Neural crest cell (in vitro differentiated cells): ENCODE results near the gene USP37. TPM values are rescaled to one million over a fixed set of nuclear protein-coding genes. Genes with fewer than 3 reads are reported as not detected.

Source experiments
- DNase-seq: peaks from one replicate; pipeline ENCODE4 v3.0.0; 2021; ENCODE audit warnings: low read depth, mixed read lengths, low spot score
- H3K27ac Mint-ChIP-seq: one replicate; pipeline ENCODE4 v1.8.0; 2021; ENCODE audit warnings: mild to moderate bottlenecking, mixed read lengths; ENCODE audit not compliant: unreplicated experiment
- H3K27me3 Mint-ChIP-seq: 2 replicates; pipeline ENCODE4 v1.8.0; 2021; ENCODE audit warnings: low read depth, mild to moderate bottlenecking, mixed read lengths
- H3K36me3 Mint-ChIP-seq: 2 replicates; pipeline ENCODE4 v1.8.0; 2021; ENCODE audit warnings: low read depth, mild to moderate bottlenecking, mixed read lengths
- H3K4me1 Mint-ChIP-seq: 2 replicates; pipeline ENCODE4 v1.8.0; 2021; ENCODE audit warnings: mixed read lengths
- H3K4me3 Mint-ChIP-seq: one replicate; pipeline ENCODE4 v1.8.0; 2021; ENCODE audit warnings: mild to moderate bottlenecking, mixed read lengths
- H3K9me3 Mint-ChIP-seq: 2 replicates; pipeline ENCODE4 v1.8.0; 2021; ENCODE audit warnings: mixed read lengths
- total RNA-seq: library from RNA; stranded (reverse); gene quantifications from 2 replicates; pipeline ENCODE4 v1.2.1, GENCODE V29; 2021
- TF ChIP-seq, protein P1 (sequence below): fragments of 200-600 bp; sonication (generic); conservative IDR thresholded peaks from 2 replicates; pipeline ENCODE4 v1.5.0; 2021; ENCODE audit warnings: antibody characterized with exemption, mild to moderate bottlenecking

The USP37 gene
- total RNA-seq, 1 donor from 2014 or later = 29.1 TPM

DNA sequence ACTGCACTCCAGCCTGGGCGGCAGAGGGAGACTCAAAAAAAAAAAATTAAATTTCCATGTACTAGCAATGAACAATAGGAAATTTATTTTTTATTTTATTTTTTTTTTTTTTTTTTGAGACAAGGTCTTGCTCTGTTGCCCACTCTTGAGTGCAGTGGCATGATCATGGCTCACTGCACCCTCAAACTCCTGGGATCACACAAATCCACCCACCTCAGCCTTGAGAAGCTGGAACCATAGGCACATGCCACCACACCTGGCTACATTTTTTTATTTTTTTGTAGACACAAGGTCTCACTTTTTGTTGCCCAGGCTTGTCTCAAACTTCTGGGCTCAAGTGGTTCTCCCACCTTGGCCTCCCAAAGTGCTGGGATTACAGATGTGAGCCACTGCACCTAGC, 17.4 kb upstream of the USP37 start:
- TF ChIP-seq, protein P1, sequence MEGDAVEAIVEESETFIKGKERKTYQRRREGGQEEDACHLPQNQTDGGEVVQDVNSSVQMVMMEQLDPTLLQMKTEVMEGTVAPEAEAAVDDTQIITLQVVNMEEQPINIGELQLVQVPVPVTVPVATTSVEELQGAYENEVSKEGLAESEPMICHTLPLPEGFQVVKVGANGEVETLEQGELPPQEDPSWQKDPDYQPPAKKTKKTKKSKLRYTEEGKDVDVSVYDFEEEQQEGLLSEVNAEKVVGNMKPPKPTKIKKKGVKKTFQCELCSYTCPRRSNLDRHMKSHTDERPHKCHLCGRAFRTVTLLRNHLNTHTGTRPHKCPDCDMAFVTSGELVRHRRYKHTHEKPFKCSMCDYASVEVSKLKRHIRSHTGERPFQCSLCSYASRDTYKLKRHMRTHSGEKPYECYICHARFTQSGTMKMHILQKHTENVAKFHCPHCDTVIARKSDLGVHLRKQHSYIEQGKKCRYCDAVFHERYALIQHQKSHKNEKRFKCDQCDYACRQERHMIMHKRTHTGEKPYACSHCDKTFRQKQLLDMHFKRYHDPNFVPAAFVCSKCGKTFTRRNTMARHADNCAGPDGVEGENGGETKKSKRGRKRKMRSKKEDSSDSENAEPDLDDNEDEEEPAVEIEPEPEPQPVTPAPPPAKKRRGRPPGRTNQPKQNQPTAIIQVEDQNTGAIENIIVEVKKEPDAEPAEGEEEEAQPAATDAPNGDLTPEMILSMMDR = no peak
- peaks cover 21% of the 10 kb centered on the region for H3K36me3 Mint-ChIP-seq

DNA sequence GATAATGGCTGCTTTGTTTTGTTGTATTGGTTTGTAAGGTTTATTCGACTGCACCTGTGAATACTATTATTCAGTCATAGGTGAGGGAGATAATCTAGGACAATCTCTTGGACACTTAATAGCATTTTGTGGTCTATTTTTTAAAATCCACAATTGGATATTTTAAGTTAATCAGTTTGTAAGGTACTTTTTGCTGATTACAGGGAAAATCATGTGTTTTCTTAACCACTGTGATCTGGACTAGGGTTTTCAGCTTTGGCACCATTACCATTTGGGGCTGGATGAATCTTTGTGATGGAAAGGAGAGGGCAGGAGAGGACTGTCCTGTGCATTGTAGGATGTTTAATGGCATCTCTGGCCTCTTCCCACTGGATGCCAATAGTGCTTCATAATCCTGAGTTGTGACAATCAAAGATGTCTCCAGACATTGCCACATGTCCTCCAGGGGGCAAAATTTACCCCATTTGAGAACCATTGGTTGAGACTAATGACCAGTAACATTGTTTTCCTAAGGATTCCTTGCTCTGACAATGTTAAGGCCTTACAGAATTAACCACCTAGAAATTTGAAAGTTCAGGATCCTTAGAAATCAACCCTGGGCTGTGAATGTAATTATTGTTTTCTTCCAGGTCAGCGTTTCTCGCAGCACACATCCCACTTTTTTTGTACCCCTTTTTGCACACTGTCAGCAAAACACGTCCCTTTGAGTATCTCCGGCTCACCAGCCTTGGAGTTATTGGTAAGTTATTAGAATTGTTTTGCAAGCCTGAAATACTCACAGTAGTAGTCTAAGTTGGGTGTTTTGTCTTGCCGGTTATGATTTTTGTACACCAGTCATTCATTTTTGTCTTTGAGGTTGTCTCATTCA, 16.1 kb upstream of the USP37 start:
- no peak overlapping the region for H3K27ac Mint-ChIP-seq
- no peaks in the 10 kb centered on the region for H3K9me3 Mint-ChIP-seq
- H3K4me1 Mint-ChIP-seq = no peaks in the 10 kb centered on the region
- no peak for DNase-seq
- H3K36me3 Mint-ChIP-seq = peaks cover 21% of the 10 kb centered on the region
- no peaks in the 10 kb centered on the region for H3K27me3 Mint-ChIP-seq
- no peak overlapping the region for H3K4me3 Mint-ChIP-seq
- TF ChIP-seq, protein P1 = no peak

More for the DNA sequence above, 17.4 kb upstream of the USP37 start:
- Mint-ChIP-seq H3K4me1 (no peaks in the 10 kb centered on the region), H3K27ac (no peak overlapping the region), H3K27me3 (no peaks in the 10 kb centered on the region), H3K4me3 (no peak overlapping the region), H3K9me3 (no peaks in the 10 kb centered on the region)
- DNase-seq = no peak

DNA sequence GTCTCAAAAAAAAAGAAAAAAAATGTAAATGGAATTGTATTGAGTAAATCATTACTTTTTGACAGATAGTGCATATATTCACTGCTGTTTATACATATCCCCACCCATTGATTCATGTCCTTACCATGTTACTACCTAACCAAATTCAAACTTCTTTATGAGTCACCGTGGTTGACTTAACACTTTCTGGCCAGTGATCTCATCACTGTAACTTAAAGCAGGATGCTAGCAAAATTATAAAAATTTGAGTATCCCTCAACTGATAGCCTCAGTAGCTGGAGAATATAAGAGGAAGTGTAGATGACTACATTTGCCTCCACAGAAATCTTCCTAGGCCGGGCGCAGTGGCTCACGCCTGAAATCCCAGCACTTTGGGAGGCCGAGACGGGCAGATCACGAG, 13.9 kb upstream of the USP37 start:
- H3K4me1 Mint-ChIP-seq = peaks cover 3% of the 10 kb centered on the region
- TF ChIP-seq, protein P1 = no peak
- H3K27me3 Mint-ChIP-seq = no peaks in the 10 kb centered on the region
- no peaks in the 10 kb centered on the region for H3K9me3 Mint-ChIP-seq
- H3K36me3 Mint-ChIP-seq = peaks cover 19% of the 10 kb centered on the region
- DNase-seq = no peak
- H3K27ac Mint-ChIP-seq = peak overlapping the region; percentile 43
- H3K4me3 Mint-ChIP-seq = no peak overlapping the region

DNA sequence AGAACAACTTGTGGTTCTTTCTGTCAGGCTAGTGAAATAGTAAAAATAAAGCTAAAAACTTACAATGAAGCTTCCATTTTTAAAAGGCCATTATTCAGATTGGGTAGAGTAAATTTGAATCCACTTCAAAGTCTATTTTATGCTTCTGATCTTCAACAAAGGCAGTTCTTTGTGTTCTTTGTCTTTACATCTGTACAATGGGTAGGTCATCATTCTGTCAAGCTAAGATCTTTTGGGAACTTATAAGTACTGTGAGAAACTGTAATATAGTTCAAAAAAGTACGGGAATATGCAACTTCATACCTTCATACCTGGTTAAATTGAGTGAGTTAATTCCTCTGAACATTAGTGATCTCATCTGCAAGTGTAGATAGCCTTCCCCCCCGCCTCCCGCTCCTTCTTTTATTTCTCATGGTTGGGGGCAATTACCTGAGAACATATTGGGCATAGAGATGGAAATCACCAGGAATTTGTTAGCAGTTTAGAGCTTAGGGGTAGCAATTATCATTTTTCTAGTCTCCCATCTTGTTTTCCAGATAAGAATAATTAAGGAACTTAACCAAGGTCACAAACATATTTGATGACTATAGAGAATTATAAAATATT, 10.2 kb upstream of the USP37 start:
- no peak for DNase-seq
- no peak overlapping the region for H3K27ac Mint-ChIP-seq
- TF ChIP-seq, protein P1 = no peak
- no peaks in the 10 kb centered on the region for H3K27me3 Mint-ChIP-seq
- peaks cover 7% of the 10 kb centered on the region for H3K36me3 Mint-ChIP-seq
- peaks cover 3% of the 10 kb centered on the region for H3K4me1 Mint-ChIP-seq
- no peaks in the 10 kb centered on the region for H3K9me3 Mint-ChIP-seq
- no peak overlapping the region for H3K4me3 Mint-ChIP-seq

DNA sequence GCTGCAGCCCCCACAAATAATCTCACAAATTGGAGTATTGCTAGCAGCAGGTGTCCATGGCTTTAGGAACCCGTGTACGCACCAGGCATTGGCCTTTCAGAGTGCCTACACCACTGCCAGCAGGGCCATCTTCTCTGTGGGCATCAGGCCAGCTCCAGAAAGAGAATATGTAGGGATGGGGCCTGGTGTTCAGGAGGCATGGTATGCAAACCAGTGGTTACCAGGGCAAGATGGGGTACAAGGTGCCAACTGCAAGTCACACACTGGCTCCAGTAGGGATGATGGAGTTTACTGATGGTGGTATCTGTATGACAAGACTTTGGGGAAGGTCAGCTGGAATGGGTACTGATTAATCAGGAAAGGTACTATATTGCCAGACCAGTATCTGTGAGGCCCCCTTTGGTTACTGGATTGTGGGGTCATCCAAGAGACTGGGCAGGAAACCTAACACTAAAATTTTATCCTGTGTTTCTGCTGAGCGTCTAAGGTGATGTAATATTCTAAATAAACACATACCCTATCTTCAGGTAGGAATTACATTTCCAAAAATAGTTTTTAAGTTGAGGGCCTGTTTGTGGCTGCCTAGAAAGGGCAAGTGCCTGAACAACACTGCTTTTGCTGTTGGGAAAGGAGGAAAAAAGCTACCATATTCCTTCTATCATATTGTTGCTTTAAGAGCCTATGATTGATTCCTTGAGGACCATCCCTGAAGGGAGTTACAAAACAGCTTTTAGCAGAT, 9.5 kb upstream of the USP37 start:
- DNase-seq = no peak
- Mint-ChIP-seq H3K9me3 (no peaks in the 10 kb centered on the region), H3K27ac (no peak overlapping the region), H3K4me3 (no peak overlapping the region), H3K4me1 (peaks cover 5% of the 10 kb centered on the region), H3K36me3 (peaks cover 1% of the 10 kb centered on the region), H3K27me3 (no peaks in the 10 kb centered on the region)
- TF ChIP-seq, protein P1 = no peak
